Measurements from ENCODE around the gene XKRX.

GRCh38 chrX:100976211-100976610 is 47.5 kb upstream of the XKRX start:
- TF ChIP-seq, protein P1, sequence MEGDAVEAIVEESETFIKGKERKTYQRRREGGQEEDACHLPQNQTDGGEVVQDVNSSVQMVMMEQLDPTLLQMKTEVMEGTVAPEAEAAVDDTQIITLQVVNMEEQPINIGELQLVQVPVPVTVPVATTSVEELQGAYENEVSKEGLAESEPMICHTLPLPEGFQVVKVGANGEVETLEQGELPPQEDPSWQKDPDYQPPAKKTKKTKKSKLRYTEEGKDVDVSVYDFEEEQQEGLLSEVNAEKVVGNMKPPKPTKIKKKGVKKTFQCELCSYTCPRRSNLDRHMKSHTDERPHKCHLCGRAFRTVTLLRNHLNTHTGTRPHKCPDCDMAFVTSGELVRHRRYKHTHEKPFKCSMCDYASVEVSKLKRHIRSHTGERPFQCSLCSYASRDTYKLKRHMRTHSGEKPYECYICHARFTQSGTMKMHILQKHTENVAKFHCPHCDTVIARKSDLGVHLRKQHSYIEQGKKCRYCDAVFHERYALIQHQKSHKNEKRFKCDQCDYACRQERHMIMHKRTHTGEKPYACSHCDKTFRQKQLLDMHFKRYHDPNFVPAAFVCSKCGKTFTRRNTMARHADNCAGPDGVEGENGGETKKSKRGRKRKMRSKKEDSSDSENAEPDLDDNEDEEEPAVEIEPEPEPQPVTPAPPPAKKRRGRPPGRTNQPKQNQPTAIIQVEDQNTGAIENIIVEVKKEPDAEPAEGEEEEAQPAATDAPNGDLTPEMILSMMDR (IDR thresholded peaks at IDR 0.05): no peak
- no peak for TF ChIP-seq POLR2A (IDR thresholded peaks at IDR 0.05)
